AG10803 (cell line): ENCODE data around the gene SMC1B.

Source experiments
- DNase-seq: peaks from one replicate; pipeline ENCODE4 v3.0.0; 2010; ENCODE audit warnings: low read depth
- H3K4me3 ChIP-seq: 2 replicates; pipeline ENCODE4 v1.5.1; 2011; ENCODE audit warnings: mild to moderate bottlenecking, low read length, control low read depth
- CTCF ChIP-seq: conservative IDR thresholded peaks from 2 replicates; pipeline ENCODE4 v1.5.1; 2011; ENCODE audit warnings: mild to moderate bottlenecking, low read length, control low read depth, inconsistent platforms

The SMC1B gene

DNA sequence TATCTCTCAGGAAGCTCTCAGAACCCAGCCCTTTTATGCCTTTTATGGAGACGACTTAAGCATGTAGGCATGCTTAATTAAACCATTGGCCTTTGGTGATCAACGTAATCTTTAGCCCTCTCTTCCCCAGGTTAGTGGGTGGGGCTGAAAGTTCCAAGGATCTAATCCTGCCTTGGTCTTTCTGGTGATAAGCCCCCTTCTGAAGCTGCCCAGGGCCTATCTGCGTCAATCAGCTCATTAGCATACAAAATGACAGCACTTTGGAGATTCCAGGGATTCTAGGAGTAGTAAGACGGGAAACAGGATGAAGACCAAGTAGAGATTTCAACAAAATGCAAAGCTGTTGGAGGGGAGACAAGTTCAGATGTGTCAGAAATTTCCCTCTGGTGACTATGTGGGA, 100.5 kb downstream of the SMC1B start:
- TF ChIP-seq CTCF = no peak
- DNase-seq = no peak
- no peak overlapping the region for H3K4me3 ChIP-seq

DNA sequence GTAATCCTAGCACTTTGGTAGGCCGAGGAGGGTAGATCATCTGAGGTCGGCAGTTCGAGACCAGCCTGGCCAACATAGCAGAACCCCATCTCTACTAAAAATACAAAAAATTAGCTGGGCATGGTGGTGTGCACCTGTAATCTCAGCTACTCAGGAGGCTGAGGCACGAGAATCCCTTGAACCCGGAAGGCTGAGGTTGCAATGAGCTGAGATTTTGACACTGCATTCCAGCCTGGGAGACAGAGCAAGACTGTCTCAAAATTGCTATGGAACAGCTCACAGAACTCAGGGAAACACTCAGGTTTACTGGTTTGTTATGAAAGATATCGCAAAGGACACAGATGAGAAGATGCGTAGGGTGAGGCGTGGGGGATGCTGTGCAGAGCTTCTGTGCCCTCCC, 101.0 kb downstream of the SMC1B start:
- no peak for TF ChIP-seq CTCF
- no peak for DNase-seq

GRCh38 chr22:45310977-45311531, 102.3 kb downstream of the SMC1B start:
- no peak for DNase-seq
- peak overlapping the region; percentile 75 for H3K4me3 ChIP-seq
- TF ChIP-seq CTCF = no peak

More for the DNA sequence above, 101.0 kb downstream of the SMC1B start:
- H3K4me3 ChIP-seq = no peak overlapping the region

GRCh38 chr22:45310331-45310976, 102.9 kb downstream of the SMC1B start:
- H3K4me3 ChIP-seq = peak overlapping the region; percentile 75
- TF ChIP-seq CTCF = no peak
- no peak for DNase-seq

DNA sequence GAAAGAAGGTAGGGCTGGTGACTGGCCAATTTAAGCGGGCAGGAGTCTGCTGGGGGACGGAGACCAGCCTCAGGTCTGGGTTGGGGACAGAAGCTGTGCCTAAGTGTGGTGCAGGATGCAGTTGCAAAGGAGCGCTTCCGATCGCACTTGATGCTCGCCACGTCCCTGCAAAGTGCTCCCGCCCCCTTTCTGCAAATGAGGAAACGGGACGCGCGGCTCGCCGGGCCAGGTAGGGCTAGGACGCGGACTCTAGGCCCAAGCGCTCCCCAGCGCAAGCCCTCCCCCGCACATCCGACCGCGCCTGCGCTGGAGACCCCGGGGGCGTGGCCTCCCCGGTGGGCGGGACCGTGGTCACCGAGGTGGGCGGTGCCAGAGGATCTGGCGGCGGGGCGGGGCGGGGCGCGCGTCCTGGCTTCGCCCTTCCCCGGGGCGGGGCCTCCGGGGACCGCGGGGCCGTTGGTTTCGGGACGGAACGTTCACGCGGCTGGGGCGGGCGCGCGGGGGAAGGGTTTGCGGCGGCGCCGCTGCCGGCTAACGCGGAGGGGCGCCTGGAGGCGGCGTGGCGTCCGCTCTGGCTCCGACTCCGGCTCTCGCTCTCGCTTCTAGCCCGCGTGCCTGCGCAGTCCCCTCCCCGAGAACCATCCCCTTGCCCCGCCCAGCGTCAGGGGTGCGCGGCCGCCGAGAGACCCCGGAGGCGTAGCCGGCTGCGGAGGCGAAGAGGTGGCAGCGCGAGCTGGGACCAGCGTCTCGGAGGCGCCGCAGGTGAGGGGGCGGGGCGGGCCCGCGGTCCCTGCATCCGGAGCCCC, 103.8 kb downstream of the SMC1B start, which contains the start of gene FAM118A:
Gene FAM118A (plus strand): TSS at position 513 of the 806 bp plus-strand sequence. CDS start 12,446 bp downstream, outside the sequence.
- no peak for TF ChIP-seq CTCF
- peak; percentile 83 for DNase-seq
- H3K4me3 ChIP-seq = peak within 1 kb of the TSS; percentile 75

- DNase-seq = no peak
- H3K4me3 ChIP-seq = peak overlapping the region; percentile 67
- no peak for TF ChIP-seq CTCF
Observed at GRCh38 chr22:45308957-45309421, 104.4 kb downstream of the SMC1B start.
